Breast epithelium (tissue), 3 donors: ENCODE results near the gene CNTNAP2.

ENCODE experiments used
- POLR2AphosphoS5 ChIP-seq, 3 donors: sonication (generic); formaldehyde crosslinking; IDR thresholded peaks; one replicate each; pipeline ENCODE4 v1.6.1; 2017; ENCODE audit warnings: antibody characterized with exemption in 3 of 3
- TF ChIP-seq, protein P1 (sequence below), 3 donors: fragments of 450-650 bp; IDR thresholded peaks; one replicate each; pipeline ENCODE4 v1.5.1; 2016 to 2017; ENCODE audit warnings: antibody characterized with exemption in 3 of 3, mild to moderate bottlenecking in 3 of 3, moderate library complexity in 3 of 3

DNA sequence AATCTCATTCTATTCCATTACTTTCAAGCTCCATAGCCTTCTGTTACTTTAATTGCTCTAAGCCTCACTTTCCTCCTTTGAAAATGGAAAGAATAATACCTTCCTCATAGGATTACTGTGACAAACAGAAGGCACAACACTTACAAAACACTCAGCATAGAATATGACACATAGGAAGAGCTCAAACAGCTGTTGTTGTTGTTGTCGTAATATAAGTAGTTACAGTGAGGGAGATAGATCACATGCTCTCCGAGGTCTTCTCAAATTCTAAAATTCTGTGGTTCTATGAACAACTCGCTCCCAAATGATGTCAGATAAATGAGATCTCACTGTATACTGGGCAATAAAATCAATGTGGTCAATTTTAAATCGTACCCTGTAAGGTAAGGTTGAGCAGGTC, 1424.7 kb downstream of the CNTNAP2 start:
- no peak for TF ChIP-seq POLR2AphosphoS5 (IDR thresholded peaks at IDR 0.05)
- TF ChIP-seq, protein P1, sequence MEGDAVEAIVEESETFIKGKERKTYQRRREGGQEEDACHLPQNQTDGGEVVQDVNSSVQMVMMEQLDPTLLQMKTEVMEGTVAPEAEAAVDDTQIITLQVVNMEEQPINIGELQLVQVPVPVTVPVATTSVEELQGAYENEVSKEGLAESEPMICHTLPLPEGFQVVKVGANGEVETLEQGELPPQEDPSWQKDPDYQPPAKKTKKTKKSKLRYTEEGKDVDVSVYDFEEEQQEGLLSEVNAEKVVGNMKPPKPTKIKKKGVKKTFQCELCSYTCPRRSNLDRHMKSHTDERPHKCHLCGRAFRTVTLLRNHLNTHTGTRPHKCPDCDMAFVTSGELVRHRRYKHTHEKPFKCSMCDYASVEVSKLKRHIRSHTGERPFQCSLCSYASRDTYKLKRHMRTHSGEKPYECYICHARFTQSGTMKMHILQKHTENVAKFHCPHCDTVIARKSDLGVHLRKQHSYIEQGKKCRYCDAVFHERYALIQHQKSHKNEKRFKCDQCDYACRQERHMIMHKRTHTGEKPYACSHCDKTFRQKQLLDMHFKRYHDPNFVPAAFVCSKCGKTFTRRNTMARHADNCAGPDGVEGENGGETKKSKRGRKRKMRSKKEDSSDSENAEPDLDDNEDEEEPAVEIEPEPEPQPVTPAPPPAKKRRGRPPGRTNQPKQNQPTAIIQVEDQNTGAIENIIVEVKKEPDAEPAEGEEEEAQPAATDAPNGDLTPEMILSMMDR (IDR thresholded peaks at IDR 0.05), result no peak
